ENCODE results near the gene SPATA46.

Gene SPATA46

GRCh38 chr1:162361349-162361748 lies 15.3 kb downstream of the SPATA46 start:
- Histone ChIP-seq H3K27me3 (ENCODE audit: insufficient read depth, low read length, poor library complexity) (no peaks in the 10 kb centered on the region), H2BK15ac (replicated peaks; ENCODE audit: low read depth) (no peak overlapping the region), H3K27ac (ENCODE audit: low read depth, low read length) (no peak overlapping the region), H2BK5ac (ENCODE audit: low read length) (no peak overlapping the region), H3K4me3 (ENCODE audit: low read length) (no peak overlapping the region), H4K5ac (ENCODE audit: low read length) (no peak overlapping the region), H3K4ac (ENCODE audit: low read depth, low read length) (no peak overlapping the region), H3K9ac (ENCODE audit: low read length) (no peak overlapping the region), H3K4me2 (ENCODE audit: low read length) (no peak overlapping the region), H3K23ac (ENCODE audit: low read length) (no peak overlapping the region), H3K4me1 (ENCODE audit: control insufficient read depth, low read depth, low read length) (no peaks in the 10 kb centered on the region), H3K79me2 (ENCODE audit: control insufficient read depth, insufficient read depth, low read length) (no peaks in the 10 kb centered on the region), H3K56ac (ENCODE audit: low read length) (no peak overlapping the region), H3K18ac (ENCODE audit: low read length) (no peak overlapping the region), H4K8ac (ENCODE audit: low read depth, low read length) (no peak overlapping the region), H3K36me3 (ENCODE audit: control insufficient read depth, insufficient read depth, low read length) (no peaks in the 10 kb centered on the region), H2BK120ac (ENCODE audit: low read depth, low read length) (no peak overlapping the region), H3K79me1 (ENCODE audit: low read length) (no peaks in the 10 kb centered on the region), H2AK5ac (ENCODE audit: low read length) (no peak overlapping the region)
- no peak for DNase-seq
- no CpG with 5 or more reads among the region's 5 CpGs for WGBS (ENCODE audit: extremely low coverage, insufficient coverage, low lambda C conversion rate)

- no peak for DNase-seq
- Histone ChIP-seq H4K5ac (ENCODE audit: low read length) (no peak overlapping the region), H3K4me3 (ENCODE audit: low read length) (no peak overlapping the region), H3K27ac (ENCODE audit: low read depth, low read length) (no peak overlapping the region), H2BK15ac (replicated peaks; ENCODE audit: low read depth) (no peak overlapping the region), H3K4ac (ENCODE audit: low read depth, low read length) (no peak overlapping the region), H3K18ac (ENCODE audit: low read length) (no peak overlapping the region), H3K23ac (ENCODE audit: low read length) (no peak overlapping the region), H3K4me1 (ENCODE audit: control insufficient read depth, low read depth, low read length) (no peaks in the 10 kb centered on the region), H2BK5ac (ENCODE audit: low read length) (no peak overlapping the region), H3K56ac (ENCODE audit: low read length) (no peak overlapping the region), H4K8ac (ENCODE audit: low read depth, low read length) (no peak overlapping the region), H3K36me3 (ENCODE audit: control insufficient read depth, insufficient read depth, low read length) (no peaks in the 10 kb centered on the region), H2AK5ac (ENCODE audit: low read length) (no peak overlapping the region), H3K4me2 (ENCODE audit: low read length) (no peak overlapping the region), H2BK120ac (ENCODE audit: low read depth, low read length) (no peak overlapping the region), H3K79me1 (ENCODE audit: low read length) (no peaks in the 10 kb centered on the region), H3K27me3 (ENCODE audit: insufficient read depth, low read length, poor library complexity) (no peaks in the 10 kb centered on the region), H3K79me2 (ENCODE audit: control insufficient read depth, insufficient read depth, low read length) (no peaks in the 10 kb centered on the region), H3K9ac (ENCODE audit: low read length) (no peak overlapping the region)
- no CpG with 5 or more reads among the region's 4 CpGs for WGBS (ENCODE audit: extremely low coverage, insufficient coverage, low lambda C conversion rate)
Measured at GRCh38 chr1:162360874-162361260, 15.8 kb downstream of the SPATA46 start.

GRCh38 chr1:162360237-162360873 lies 16.3 kb downstream of the SPATA46 start:
- Histone ChIP-seq H3K4ac (ENCODE audit: low read depth, low read length) (no peak overlapping the region), H3K79me2 (ENCODE audit: control insufficient read depth, insufficient read depth, low read length) (no peaks in the 10 kb centered on the region), H3K36me3 (ENCODE audit: control insufficient read depth, insufficient read depth, low read length) (no peaks in the 10 kb centered on the region), H2BK120ac (ENCODE audit: low read depth, low read length) (no peak overlapping the region), H2AK5ac (ENCODE audit: low read length) (no peak overlapping the region), H3K79me1 (ENCODE audit: low read length) (no peaks in the 10 kb centered on the region), H3K4me3 (ENCODE audit: low read length) (no peak overlapping the region), H3K23ac (ENCODE audit: low read length) (no peak overlapping the region), H3K4me2 (ENCODE audit: low read length) (no peak overlapping the region), H2BK15ac (replicated peaks; ENCODE audit: low read depth) (no peak overlapping the region), H4K5ac (ENCODE audit: low read length) (no peak overlapping the region), H3K9ac (ENCODE audit: low read length) (no peak overlapping the region), H3K27ac (ENCODE audit: low read depth, low read length) (no peak overlapping the region), H2BK5ac (ENCODE audit: low read length) (no peak overlapping the region), H3K18ac (ENCODE audit: low read length) (no peak overlapping the region), H3K4me1 (ENCODE audit: control insufficient read depth, low read depth, low read length) (no peaks in the 10 kb centered on the region), H3K27me3 (ENCODE audit: insufficient read depth, low read length, poor library complexity) (no peaks in the 10 kb centered on the region), H3K56ac (ENCODE audit: low read length) (no peak overlapping the region), H4K8ac (ENCODE audit: low read depth, low read length) (no peak overlapping the region)
- no CpG with 5 or more reads among the region's 10 CpGs for WGBS (ENCODE audit: extremely low coverage, insufficient coverage, low lambda C conversion rate)
- no peak for DNase-seq

GRCh38 chr1:162359523-162360236 lies 17.0 kb downstream of the SPATA46 start:
- Histone ChIP-seq H3K23ac (ENCODE audit: low read length) (no peak overlapping the region), H3K27me3 (ENCODE audit: insufficient read depth, low read length, poor library complexity) (no peaks in the 10 kb centered on the region), H3K18ac (ENCODE audit: low read length) (no peak overlapping the region), H3K9ac (ENCODE audit: low read length) (no peak overlapping the region), H3K36me3 (ENCODE audit: control insufficient read depth, insufficient read depth, low read length) (no peaks in the 10 kb centered on the region), H4K5ac (ENCODE audit: low read length) (no peak overlapping the region), H4K8ac (ENCODE audit: low read depth, low read length) (no peak overlapping the region), H3K4me1 (ENCODE audit: control insufficient read depth, low read depth, low read length) (no peaks in the 10 kb centered on the region), H3K4me2 (ENCODE audit: low read length) (no peak overlapping the region), H3K4ac (ENCODE audit: low read depth, low read length) (no peak overlapping the region), H3K4me3 (ENCODE audit: low read length) (no peak overlapping the region), H3K27ac (ENCODE audit: low read depth, low read length) (no peak overlapping the region), H2BK120ac (ENCODE audit: low read depth, low read length) (no peak overlapping the region), H3K56ac (ENCODE audit: low read length) (no peak overlapping the region), H2AK5ac (ENCODE audit: low read length) (no peak overlapping the region), H3K79me2 (ENCODE audit: control insufficient read depth, insufficient read depth, low read length) (no peaks in the 10 kb centered on the region), H2BK5ac (ENCODE audit: low read length) (no peak overlapping the region), H3K79me1 (ENCODE audit: low read length) (no peaks in the 10 kb centered on the region), H2BK15ac (replicated peaks; ENCODE audit: low read depth) (no peak overlapping the region)
- WGBS (ENCODE audit: extremely low coverage, insufficient coverage, low lambda C conversion rate) = no CpG with 5 or more reads among the region's 10 CpGs
- no peak for DNase-seq

- Histone ChIP-seq H3K36me3 (ENCODE audit: control insufficient read depth, insufficient read depth, low read length) (no peaks in the 10 kb centered on the region), H3K4me1 (ENCODE audit: control insufficient read depth, low read depth, low read length) (no peaks in the 10 kb centered on the region), H3K27ac (ENCODE audit: low read depth, low read length) (no peak overlapping the region), H2BK15ac (replicated peaks; ENCODE audit: low read depth) (no peak overlapping the region), H3K9ac (ENCODE audit: low read length) (no peak overlapping the region), H3K27me3 (ENCODE audit: insufficient read depth, low read length, poor library complexity) (no peaks in the 10 kb centered on the region), H3K56ac (ENCODE audit: low read length) (no peak overlapping the region), H3K79me2 (ENCODE audit: control insufficient read depth, insufficient read depth, low read length) (no peaks in the 10 kb centered on the region), H2BK5ac (ENCODE audit: low read length) (no peak overlapping the region), H3K79me1 (ENCODE audit: low read length) (no peaks in the 10 kb centered on the region), H4K5ac (ENCODE audit: low read length) (no peak overlapping the region), H3K4ac (ENCODE audit: low read depth, low read length) (no peak overlapping the region), H3K23ac (ENCODE audit: low read length) (no peak overlapping the region), H4K8ac (ENCODE audit: low read depth, low read length) (no peak overlapping the region), H2AK5ac (ENCODE audit: low read length) (no peak overlapping the region), H3K4me3 (ENCODE audit: low read length) (no peak overlapping the region), H3K4me2 (ENCODE audit: low read length) (no peak overlapping the region), H3K18ac (ENCODE audit: low read length) (no peak overlapping the region), H2BK120ac (ENCODE audit: low read depth, low read length) (no peak overlapping the region)
- WGBS (ENCODE audit: extremely low coverage, insufficient coverage, low lambda C conversion rate) = no CpG with 5 or more reads among the region's 1 CpG
- no peak for DNase-seq
Measured at GRCh38 chr1:162358928-162359327, 17.7 kb downstream of the SPATA46 start.

Measured in mesendoderm (in vitro differentiated cells).